A549 (cell line): ENCODE data around the gene MX2.

Experiments
- CEBPB ChIP-seq, 2 experiments: fragments of >200 bp in 1 of 2; sonication (Bioruptor Twin) in 1 of 2; formaldehyde crosslinking in 1 of 2; IDR thresholded peaks; 2 replicates each; pipeline ENCODE4 v1.6.1; 2012 to 2016
- CTCF ChIP-seq: fragments of >200 bp; sonication (Bioruptor Twin); formaldehyde crosslinking; IDR thresholded peaks from 3 replicates; pipeline ENCODE4 v1.5.1; 2016
- E2F6 ChIP-seq: IDR thresholded peaks from 2 replicates; pipeline ENCODE4 v1.6.1; 2012; ENCODE audit warnings: low read depth, borderline replicate concordance
- EP300 ChIP-seq, 2 experiments: fragments of >200 bp; sonication (Bioruptor Twin); formaldehyde crosslinking; IDR thresholded peaks; 2 replicates in 1 of 2; 3 replicates in 1 of 2; pipeline ENCODE4 v1.6.1; 2016 to 2017
- MAFK ChIP-seq: fragments of 450-650 bp; IDR thresholded peaks from 2 replicates; pipeline ENCODE4 v1.6.1; 2014; ENCODE audit not compliant: partially characterized antibody
- POLR2A ChIP-seq: IDR thresholded peaks from 2 replicates; pipeline ENCODE4 v1.6.1; 2012; ENCODE audit warnings: mild to moderate bottlenecking, low read length
- REST ChIP-seq: fragments of 200-600 bp; sonication (generic); IDR thresholded peaks from 2 replicates; pipeline ENCODE4 v1.6.1; 2016; ENCODE audit warnings: antibody characterized with exemption, mild to moderate bottlenecking, moderate library complexity
- RFX5 ChIP-seq: fragments of 450-650 bp; IDR thresholded peaks from 2 replicates; pipeline ENCODE4 v1.7.1; 2014; ENCODE audit warnings: antibody characterized with exemption, mild to moderate bottlenecking, moderate library complexity

GRCh38 chr21:41370840-41371684, 9.2 kb downstream of the MX2 start:
- no peak for TF ChIP-seq CTCF
- TF ChIP-seq POLR2A: no peak
- TF ChIP-seq RFX5: no peak
- TF ChIP-seq MAFK: no peak
- no peak for TF ChIP-seq EP300 (IDR thresholded peaks at IDR 0.05)
- no peak for TF ChIP-seq REST
- no peak for TF ChIP-seq CEBPB (IDR thresholded peaks at IDR 0.05)
- TF ChIP-seq E2F6: no peak
